Subcutaneous abdominal adipose tissue (tissue), 5 donors: Measurements from ENCODE around the gene SYNC.
"Not testable (repeated sequence)": the region's sequence is repeated elsewhere in the genome, so short reads cannot be mapped to it uniquely, and the experiment has no call there.

Source experiments
- H3K27ac ChIP-seq: one replicate; pipeline ENCODE4 v1.7.0; 2013; ENCODE audit warnings: low read depth, mild to moderate bottlenecking, inconsistent platforms, low read length, moderate library complexity
- H3K27me3 ChIP-seq, 5 donors: one replicate each; pipeline ENCODE4 v1.7.0; 2013; ENCODE audit warnings: low read length in 5 of 5, inconsistent platforms in 1 of 5; ENCODE audit not compliant: control insufficient read depth in 5 of 5, insufficient read depth in 4 of 5
- H3K36me3 ChIP-seq, 5 donors: one replicate each; pipeline ENCODE4 v1.7.0; 2013; ENCODE audit warnings: low read length in 5 of 5; ENCODE audit not compliant: control insufficient read depth in 5 of 5, insufficient read depth in 5 of 5
- H3K4me1 ChIP-seq, 5 donors: one replicate each; pipeline ENCODE4 v1.7.0; 2013; ENCODE audit warnings: low read length in 5 of 5, mild to moderate bottlenecking in 3 of 5, moderate library complexity in 1 of 5; ENCODE audit not compliant: control insufficient read depth in 5 of 5, insufficient read depth in 5 of 5
- H3K4me3 ChIP-seq, 5 donors: one replicate each; pipeline ENCODE4 v1.7.0; 2013; ENCODE audit warnings: low read length in 5 of 5, low read depth in 1 of 5
- H3K9ac ChIP-seq, 5 donors: one replicate each; pipeline ENCODE4 v1.7.0; 2013; ENCODE audit warnings: low read length in 5 of 5, mild to moderate bottlenecking in 4 of 5, moderate library complexity in 3 of 5
- H3K9me3 ChIP-seq, 5 donors: one replicate each; pipeline ENCODE4 v1.7.0; 2013; ENCODE audit warnings: low read length in 5 of 5; ENCODE audit not compliant: control insufficient read depth in 5 of 5
- donor health status: healthy.
- donor health status: healthy.
- donor health status: healthy.
- donor health status: healthy.
- donor health status: healthy.

SYNC gene

GRCh38 chr1:32650752-32651460 lies 51.7 kb downstream of the SYNC start, which contains the start of gene RBBP4:
Gene RBBP4 (plus strand): TSS chr1:32651208. CDS start chr1:32651307, 99 bp downstream.
- Histone ChIP-seq H3K27ac (peak within 1 kb of the TSS; percentile 100), H3K9ac (peak within 1 kb of the TSS; percentile 77 to 93 (median 91)), H3K36me3 (peaks cover 5 to 26% (median 17%) of the 10 kb centered on the region in 5 donors), H3K9me3 (no peaks in the 10 kb centered on the region), H3K4me3 (peak within 1 kb of the TSS; percentile 94 to 100 (median 97)), H3K4me1 (peaks cover 0 to 38% (median 35%) of the 10 kb centered on the region in 5 donors), H3K27me3 (no peaks in the 10 kb centered on the region)

- peaks cover 0 to 42% (median 35%) of the 10 kb centered on the region in 5 donors for H3K4me1 ChIP-seq
Measured at GRCh38 chr1:32650248-32650751, 52.3 kb downstream of the SYNC start, which contains the start of gene ZBTB8OS. Gene ZBTB8OS (minus strand): TSS chr1:32650550. CDS start chr1:32650529, 21 bp downstream.

GRCh38 chr1:32647308-32648134 lies 55.0 kb downstream of the SYNC start:
- H3K9me3 ChIP-seq = no peaks in the 10 kb centered on the region
- no peak overlapping the region for H3K27ac ChIP-seq
- no peak overlapping the region for H3K9ac ChIP-seq
- peaks cover 0 to 33% (median 30%) of the 10 kb centered on the region in 5 donors for H3K4me1 ChIP-seq
- H3K36me3 ChIP-seq = peaks cover 0 to 6% (median 0%) of the 10 kb centered on the region in 5 donors
- no peak overlapping the region for H3K4me3 ChIP-seq
- H3K27me3 ChIP-seq = no peaks in the 10 kb centered on the region

More at GRCh38 chr1:32650248-32650751, 52.3 kb downstream of the SYNC start, which contains the start of gene ZBTB8OS:
- Histone ChIP-seq H3K9ac (peak within 1 kb of the TSS; percentile 77 to 93 (median 91)), H3K36me3 (peaks cover under 1 to 24% (median 11%) of the 10 kb centered on the region in 5 donors), H3K27ac (peak within 1 kb of the TSS; percentile 100), H3K9me3 (no peaks in the 10 kb centered on the region), H3K27me3 (no peaks in the 10 kb centered on the region), H3K4me3 (peak within 1 kb of the TSS; percentile 94 to 100 (median 97))

- Histone ChIP-seq H3K36me3 (peaks cover 0 to 5% (median 0%) of the 10 kb centered on the region in 5 donors), H3K4me1 (peaks cover 0 to 10% (median 5%) of the 10 kb centered on the region in 5 donors), H3K9ac (no peak overlapping the region), H3K4me3 (no peak overlapping the region), H3K27me3 (no peaks in the 10 kb centered on the region), H3K9me3 (no peaks in the 10 kb centered on the region), H3K27ac (no peak overlapping the region)
Measured at GRCh38 chr1:32644426-32644825, 58.1 kb downstream of the SYNC start.

GRCh38 chr1:32642292-32642827 lies 60.2 kb downstream of the SYNC start:
- not testable (repeated sequence) for H3K36me3 ChIP-seq, H3K27ac ChIP-seq, H3K27me3 ChIP-seq, H3K9ac ChIP-seq, H3K9me3 ChIP-seq, H3K4me3 ChIP-seq, H3K4me1 ChIP-seq

GRCh38 chr1:32639489-32640075 lies 63.0 kb downstream of the SYNC start:
- Histone ChIP-seq H3K4me3 (no peak overlapping the region), H3K9ac (no peak overlapping the region), H3K36me3 (peaks cover 0 to 3% (median 0%) of the 10 kb centered on the region in 5 donors), H3K9me3 (no peaks in the 10 kb centered on the region), H3K27me3 (no peaks in the 10 kb centered on the region), H3K4me1 (no peaks in the 10 kb centered on the region), H3K27ac (no peak overlapping the region)

- Histone ChIP-seq H3K9ac (no peak overlapping the region), H3K36me3 (peaks cover 2 to 15% (median 8%) of the 10 kb centered on the region in 5 donors), H3K4me3 (no peak overlapping the region), H3K9me3 (no peaks in the 10 kb centered on the region), H3K27me3 (no peaks in the 10 kb centered on the region), H3K27ac (no peak overlapping the region), H3K4me1 (no peaks in the 10 kb centered on the region)
Measured at GRCh38 chr1:32636914-32637645, 65.5 kb downstream of the SYNC start.

- Histone ChIP-seq H3K9ac (no peak overlapping the region), H3K4me1 (no peaks in the 10 kb centered on the region), H3K27ac (no peak overlapping the region), H3K27me3 (no peaks in the 10 kb centered on the region), H3K9me3 (no peaks in the 10 kb centered on the region), H3K36me3 (peaks cover 4 to 20% (median 10%) of the 10 kb centered on the region in 5 donors), H3K4me3 (no peak overlapping the region)
Measured at GRCh38 chr1:32635508-32636277, 66.9 kb downstream of the SYNC start.
